ENCODE results near the gene TCEANC2. TPM values are rescaled to one million over a fixed set of nuclear protein-coding genes. Genes with fewer than 3 reads are reported as not detected.

The TCEANC2 gene
- total RNA-seq, 2 donors from 2014 or later, result 2.0 to 7.8 TPM

DNA sequence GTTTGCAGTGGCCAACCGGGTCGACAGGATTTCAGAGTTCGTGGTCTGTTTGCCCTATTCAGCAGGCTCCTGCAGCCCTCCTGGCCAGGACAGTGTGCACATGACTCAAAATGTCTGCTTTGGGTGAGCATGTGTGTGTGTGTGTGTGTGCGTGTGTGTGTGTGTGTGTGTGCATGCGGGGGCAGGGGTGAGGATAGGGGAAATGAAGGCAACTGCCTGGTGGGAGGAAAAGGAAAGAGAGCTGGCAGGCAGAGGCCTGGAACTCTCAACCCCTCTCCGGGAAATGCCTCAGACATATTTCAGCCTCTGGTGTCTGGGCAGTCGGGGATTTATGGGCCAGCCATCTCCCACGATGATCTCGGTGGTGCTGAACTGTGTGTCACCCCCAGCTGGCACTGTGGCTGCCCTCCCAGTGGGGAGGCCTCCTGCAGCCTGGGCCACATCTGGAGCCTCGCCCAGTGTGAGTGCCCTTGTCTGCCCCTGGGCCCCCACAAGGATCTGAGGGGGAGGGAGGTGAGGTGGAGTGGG is 84.2 kb downstream of the TCEANC2 start:
- Histone ChIP-seq H3K36me3 (no peaks in the 10 kb centered on the region), H3K4me3 (no peak overlapping the region), H3K4me1 (ENCODE audit: control insufficient read depth in 1 of 2, low read depth in 2 of 2) (no peaks in the 10 kb centered on the region), H3K9me3 (no peaks in the 10 kb centered on the region), H3K27me3 (replicated peaks; ENCODE audit: insufficient read depth) (no peaks in the 10 kb centered on the region), H3K27ac (no peak overlapping the region)
- TF ChIP-seq, protein P1, sequence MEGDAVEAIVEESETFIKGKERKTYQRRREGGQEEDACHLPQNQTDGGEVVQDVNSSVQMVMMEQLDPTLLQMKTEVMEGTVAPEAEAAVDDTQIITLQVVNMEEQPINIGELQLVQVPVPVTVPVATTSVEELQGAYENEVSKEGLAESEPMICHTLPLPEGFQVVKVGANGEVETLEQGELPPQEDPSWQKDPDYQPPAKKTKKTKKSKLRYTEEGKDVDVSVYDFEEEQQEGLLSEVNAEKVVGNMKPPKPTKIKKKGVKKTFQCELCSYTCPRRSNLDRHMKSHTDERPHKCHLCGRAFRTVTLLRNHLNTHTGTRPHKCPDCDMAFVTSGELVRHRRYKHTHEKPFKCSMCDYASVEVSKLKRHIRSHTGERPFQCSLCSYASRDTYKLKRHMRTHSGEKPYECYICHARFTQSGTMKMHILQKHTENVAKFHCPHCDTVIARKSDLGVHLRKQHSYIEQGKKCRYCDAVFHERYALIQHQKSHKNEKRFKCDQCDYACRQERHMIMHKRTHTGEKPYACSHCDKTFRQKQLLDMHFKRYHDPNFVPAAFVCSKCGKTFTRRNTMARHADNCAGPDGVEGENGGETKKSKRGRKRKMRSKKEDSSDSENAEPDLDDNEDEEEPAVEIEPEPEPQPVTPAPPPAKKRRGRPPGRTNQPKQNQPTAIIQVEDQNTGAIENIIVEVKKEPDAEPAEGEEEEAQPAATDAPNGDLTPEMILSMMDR (IDR thresholded peaks at IDR 0.05), result no peak
- DNase-seq (ENCODE audit: low spot score) (no peak), ATAC-seq (ENCODE audit: insufficient number of reproducible peaks, low FRiP score, low read depth) (no peak)

GRCh38 chr1:54138994-54139393 is 85.6 kb downstream of the TCEANC2 start:
- Histone ChIP-seq H3K36me3 (no peaks in the 10 kb centered on the region), H3K4me3 (no peak overlapping the region), H3K27me3 (replicated peaks; ENCODE audit: insufficient read depth) (no peaks in the 10 kb centered on the region), H3K9me3 (no peaks in the 10 kb centered on the region), H3K27ac (no peak overlapping the region), H3K4me1 (ENCODE audit: control insufficient read depth in 1 of 2, low read depth in 2 of 2) (no peaks in the 10 kb centered on the region)
- TF ChIP-seq, protein P1 (IDR thresholded peaks at IDR 0.05), result no peak
- ATAC-seq (ENCODE audit: insufficient number of reproducible peaks, low FRiP score, low read depth), result no peak
- DNase-seq (ENCODE audit: low spot score), result no peak

DNA sequence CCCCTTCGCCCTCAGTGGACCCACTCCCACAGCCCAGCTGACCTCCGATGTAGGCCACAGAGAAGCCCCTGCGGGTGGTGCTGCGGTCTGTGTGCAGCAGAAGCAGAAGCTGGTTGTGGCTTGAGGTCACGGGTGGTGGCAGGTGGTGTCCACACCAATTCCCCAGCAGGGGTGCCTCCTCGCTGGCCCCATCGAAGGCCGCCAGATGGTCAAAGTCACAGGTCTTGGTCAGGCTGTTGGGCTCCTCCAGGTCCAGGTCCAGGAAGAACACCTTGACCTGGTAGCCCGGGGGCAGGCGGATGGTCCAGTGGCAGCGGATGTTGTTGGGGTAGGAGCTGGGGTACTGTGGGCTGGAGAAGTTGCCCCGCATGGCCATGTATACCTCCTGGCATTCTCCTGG is 86.3 kb downstream of the TCEANC2 start:
- Histone ChIP-seq H3K36me3 (no peaks in the 10 kb centered on the region), H3K27me3 (replicated peaks; ENCODE audit: insufficient read depth) (no peaks in the 10 kb centered on the region), H3K4me1 (ENCODE audit: control insufficient read depth in 1 of 2, low read depth in 2 of 2) (no peaks in the 10 kb centered on the region), H3K4me3 (no peak overlapping the region), H3K9me3 (no peaks in the 10 kb centered on the region), H3K27ac (no peak overlapping the region)
- no peak for DNase-seq (ENCODE audit: low spot score)
- ATAC-seq (ENCODE audit: insufficient number of reproducible peaks, low FRiP score, low read depth), result no peak
- TF ChIP-seq, protein P1 (IDR thresholded peaks at IDR 0.05), result no peak

GRCh38 chr1:54142146-54142900 is 88.9 kb downstream of the TCEANC2 start:
- H3K27me3 ChIP-seq (replicated peaks; ENCODE audit: insufficient read depth), result no peaks in the 10 kb centered on the region
- no peaks in the 10 kb centered on the region for H3K36me3 ChIP-seq
- DNase-seq (ENCODE audit: low spot score) (no peak), ATAC-seq (ENCODE audit: insufficient number of reproducible peaks, low FRiP score, low read depth) (no peak)
- H3K4me1 ChIP-seq (ENCODE audit: control insufficient read depth in 1 of 2, low read depth in 2 of 2), result no peaks in the 10 kb centered on the region
- H3K9me3 ChIP-seq, result no peaks in the 10 kb centered on the region
- H3K27ac ChIP-seq, result no peak overlapping the region
- H3K4me3 ChIP-seq, result no peak overlapping the region
- TF ChIP-seq, protein P1 (IDR thresholded peaks at IDR 0.05), result no peak

DNA sequence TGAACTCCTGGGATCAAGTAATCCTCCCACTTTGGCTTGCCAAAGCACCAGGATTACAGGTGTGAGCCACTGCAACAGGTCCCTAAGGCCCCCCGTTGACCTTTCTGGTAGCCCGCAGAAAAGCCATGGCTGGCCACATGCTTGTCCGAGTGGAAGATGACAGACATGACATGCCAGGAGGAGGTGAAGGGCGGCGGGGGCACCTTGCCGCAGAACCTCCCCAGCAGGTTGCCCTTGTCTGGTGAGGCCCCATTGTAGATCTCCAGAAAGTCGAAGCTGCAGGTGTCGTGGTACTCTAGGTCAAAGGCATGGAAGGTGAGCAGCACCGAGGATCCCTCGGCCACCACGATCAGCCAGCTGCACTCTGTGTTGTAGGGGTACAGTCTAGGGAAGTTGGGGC is 91.0 kb downstream of the TCEANC2 start:
- no peak for DNase-seq (ENCODE audit: low spot score)
- Histone ChIP-seq H3K9me3 (no peaks in the 10 kb centered on the region), H3K36me3 (no peaks in the 10 kb centered on the region), H3K4me1 (ENCODE audit: control insufficient read depth in 1 of 2, low read depth in 2 of 2) (no peaks in the 10 kb centered on the region), H3K27me3 (replicated peaks; ENCODE audit: insufficient read depth) (no peaks in the 10 kb centered on the region), H3K4me3 (no peak overlapping the region), H3K27ac (no peak overlapping the region)
- TF ChIP-seq, protein P1 (IDR thresholded peaks at IDR 0.05), result no peak
- no peak for ATAC-seq (ENCODE audit: insufficient number of reproducible peaks, low FRiP score, low read depth)
